ENCODE data around the gene NTN1.
"Not testable (repeated sequence)": the region's sequence is repeated elsewhere in the genome, so short reads cannot be mapped to it uniquely, and the experiment has no call there.

The NTN1 gene

DNA sequence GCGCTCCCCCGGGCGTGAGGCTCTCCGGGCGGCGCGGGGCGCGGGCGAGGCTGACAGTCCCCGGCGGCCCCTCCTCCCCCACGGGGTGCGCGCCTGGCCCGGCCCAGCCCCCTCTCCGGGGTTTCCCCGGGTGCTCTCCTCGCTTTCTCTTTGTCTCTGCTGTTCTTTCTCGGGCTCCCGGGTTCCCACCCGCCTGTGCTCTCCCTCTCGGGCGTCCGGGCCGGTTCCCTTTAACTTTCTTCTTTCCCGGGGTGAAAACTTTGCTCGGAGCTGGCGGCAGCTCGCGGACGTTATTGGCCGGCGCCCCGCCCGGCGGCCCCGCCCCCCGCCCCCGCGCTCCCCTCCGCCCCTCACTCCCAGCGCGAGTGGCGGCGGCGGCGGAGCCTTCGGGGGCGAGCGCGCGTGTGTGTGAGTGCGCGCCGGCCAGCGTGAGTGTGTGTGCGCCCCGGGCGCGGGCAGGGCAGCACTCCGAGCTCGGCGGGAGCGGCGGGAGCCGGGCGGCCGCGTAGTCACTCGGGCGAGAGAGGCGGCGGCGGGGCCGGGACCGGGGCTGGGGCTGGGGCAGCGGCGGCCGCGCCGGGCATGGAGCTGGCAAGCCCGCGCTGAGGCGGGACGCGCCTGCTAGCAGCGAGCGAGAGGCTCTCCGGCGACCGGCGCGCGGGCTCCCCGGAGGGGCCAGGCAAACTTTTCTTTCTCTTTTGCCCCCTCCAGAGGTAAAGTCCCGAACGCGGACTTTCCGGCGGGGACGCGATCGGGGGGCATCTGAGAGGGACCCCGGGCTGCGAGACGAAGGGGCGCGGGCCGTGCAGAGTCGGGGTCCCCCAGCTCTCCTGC lies at the start of gene NTN1:
Gene NTN1 (plus strand): TSS at position 353 of the 834 bp plus-strand sequence. CDS start 864 bp downstream, outside the sequence.
- no peak for DNase-seq

DNA sequence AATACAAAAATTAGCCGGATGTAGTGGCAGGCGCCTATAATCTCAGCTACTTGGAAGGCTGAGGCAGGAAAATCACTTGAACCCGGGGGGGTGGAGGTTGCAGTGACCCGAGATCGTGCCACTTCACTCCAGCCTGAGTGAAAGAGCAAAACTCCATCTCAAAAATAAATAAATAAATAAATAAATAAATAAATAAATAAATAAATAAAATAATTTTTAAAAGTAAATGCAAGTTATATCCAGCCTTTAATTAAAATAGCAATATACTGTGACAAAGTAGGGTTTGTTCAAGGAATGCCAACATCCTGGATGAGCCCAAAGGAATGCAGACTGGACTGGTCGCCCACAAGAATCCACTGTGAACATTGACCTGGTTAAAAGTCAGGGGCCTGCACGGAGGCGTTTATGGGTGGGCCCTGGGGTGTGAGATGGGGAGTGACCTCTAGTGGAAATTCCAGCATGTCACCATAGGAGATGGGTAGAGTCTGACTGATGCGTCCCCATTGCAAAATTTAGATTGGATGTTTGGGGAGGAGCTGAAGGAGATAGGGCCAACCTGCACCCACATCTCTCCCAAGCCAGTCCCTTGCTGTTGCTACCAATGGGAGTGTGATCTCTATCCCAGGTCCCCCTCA lies 46.1 kb upstream of the NTN1 start:
- DNase-seq: no peak

DNA sequence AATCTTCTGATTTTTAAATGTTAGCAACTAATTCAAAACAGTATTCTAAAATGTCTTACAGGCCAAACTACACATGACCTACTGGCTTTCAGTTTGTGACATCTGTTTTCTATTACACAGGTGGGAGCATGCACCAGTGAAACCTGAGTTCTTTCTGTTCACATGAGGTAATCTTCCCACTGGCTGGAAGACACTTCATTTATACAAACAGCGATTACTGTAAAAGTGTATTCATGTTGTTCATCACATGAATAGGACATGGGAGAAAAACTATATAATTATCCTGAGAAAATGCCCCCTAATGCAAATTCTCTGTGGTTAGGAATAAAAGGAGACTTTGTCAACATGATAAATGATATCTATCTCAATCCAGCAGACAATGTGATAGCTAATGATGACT lies 44.7 kb upstream of the NTN1 start:
- no peak for DNase-seq

DNA sequence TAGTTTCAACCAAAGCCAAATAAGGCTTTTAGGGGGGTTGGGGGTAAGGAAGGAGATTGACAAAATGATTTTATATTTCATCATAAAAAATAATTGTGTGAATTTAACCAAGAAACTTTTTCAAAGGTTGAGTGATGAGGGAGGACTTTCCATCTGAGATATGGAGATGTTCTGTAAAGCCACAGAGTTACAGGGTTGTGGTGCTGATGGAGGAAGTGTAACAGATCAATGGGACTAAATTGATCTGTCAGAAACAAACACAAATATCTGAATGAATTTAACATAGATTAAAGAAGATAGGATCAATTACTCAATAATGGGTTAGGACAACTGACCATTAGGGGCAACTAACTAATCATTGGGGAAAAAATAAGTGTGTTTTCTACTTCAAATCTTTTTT lies 41.6 kb upstream of the NTN1 start:
- DNase-seq: no peak

DNA sequence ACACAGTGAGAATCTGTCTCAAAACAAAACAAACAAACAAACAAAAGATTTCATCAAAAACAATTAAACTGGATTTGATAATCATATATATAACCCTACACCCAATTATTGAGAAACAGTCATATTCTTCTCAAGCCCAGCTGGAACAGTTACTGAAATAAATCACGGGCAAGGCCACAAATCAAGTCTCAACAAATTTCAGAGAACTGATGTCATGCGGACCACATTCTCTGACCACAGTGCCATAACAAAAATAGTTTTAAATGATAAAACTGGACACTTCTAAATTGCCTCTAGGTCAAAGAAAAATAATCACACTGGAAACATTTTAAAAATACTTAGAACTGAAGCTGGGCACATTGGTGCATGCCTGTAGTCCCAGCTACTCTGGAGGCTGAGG lies 39.9 kb upstream of the NTN1 start:
- no peak for DNase-seq

DNA sequence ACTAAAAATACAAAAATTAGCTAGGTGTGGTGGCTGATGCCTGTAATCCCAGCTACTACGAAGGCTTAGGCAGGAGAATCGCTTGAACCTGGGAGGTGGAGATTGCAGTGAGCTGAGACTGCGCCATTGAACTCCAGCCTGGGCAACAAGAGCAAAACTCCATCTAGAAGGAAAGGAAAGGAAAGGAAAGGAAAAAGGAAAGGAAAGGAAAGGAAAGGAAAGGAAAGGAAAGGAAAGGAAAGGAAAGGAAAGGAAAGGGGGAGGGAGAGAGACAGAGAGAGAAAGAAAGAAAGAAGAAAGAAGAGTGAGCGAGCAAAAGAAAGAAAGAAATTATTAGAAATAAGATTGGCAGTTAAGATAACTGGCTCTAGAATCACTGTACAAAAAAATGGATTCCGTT lies 37.1 kb upstream of the NTN1 start:
- not testable (repeated sequence) for DNase-seq

DNA sequence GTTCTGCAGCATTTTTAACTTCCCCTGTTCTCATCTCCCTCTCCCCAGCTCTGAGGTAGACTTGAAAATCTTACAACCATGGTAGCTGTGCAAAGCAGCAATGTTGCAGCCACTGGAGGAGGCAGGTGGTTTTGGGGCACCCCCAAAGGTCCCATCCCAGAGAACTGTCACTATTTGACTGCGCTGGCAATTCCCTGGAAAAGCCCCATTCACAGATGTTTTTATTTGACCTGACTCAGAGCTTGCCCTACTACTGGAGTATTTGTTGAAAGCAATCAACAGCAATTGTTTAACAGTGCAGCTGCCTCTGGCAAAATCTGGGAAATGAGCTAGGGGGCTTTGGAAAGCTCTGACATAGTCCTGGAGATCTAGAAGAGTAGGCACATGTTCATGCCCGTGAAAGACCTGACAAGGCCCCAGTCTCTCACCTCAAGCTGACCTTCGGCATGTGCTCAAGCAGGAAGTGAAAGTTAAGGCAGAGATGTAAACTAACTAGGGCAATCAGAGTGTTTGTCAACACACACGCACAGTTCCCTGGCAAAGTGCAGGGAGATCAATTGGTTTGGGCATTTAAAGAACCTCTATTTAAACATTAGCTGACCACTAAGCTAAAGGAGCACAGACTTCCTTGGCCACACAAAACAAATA lies 36.1 kb upstream of the NTN1 start:
- no peak for DNase-seq

DNA sequence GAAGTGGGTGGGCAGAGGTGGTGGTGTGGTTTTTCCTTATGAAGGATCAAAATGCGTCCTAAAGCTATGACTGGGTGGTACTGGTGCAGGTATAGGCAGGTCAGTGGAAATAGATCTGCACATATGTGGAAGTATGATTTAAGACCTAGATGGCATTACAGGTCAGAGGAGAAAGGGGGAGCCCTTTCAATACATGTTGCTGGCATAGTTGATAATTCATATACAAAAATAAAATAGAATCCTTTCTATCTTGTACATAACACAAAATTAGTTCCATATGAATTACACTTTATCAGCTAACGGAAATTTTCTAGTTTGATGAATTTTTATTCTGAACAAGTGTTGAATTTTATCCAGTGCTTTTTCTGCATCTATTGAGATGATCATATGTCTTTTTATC lies 35.0 kb upstream of the NTN1 start:
- no peak for DNase-seq

DNA sequence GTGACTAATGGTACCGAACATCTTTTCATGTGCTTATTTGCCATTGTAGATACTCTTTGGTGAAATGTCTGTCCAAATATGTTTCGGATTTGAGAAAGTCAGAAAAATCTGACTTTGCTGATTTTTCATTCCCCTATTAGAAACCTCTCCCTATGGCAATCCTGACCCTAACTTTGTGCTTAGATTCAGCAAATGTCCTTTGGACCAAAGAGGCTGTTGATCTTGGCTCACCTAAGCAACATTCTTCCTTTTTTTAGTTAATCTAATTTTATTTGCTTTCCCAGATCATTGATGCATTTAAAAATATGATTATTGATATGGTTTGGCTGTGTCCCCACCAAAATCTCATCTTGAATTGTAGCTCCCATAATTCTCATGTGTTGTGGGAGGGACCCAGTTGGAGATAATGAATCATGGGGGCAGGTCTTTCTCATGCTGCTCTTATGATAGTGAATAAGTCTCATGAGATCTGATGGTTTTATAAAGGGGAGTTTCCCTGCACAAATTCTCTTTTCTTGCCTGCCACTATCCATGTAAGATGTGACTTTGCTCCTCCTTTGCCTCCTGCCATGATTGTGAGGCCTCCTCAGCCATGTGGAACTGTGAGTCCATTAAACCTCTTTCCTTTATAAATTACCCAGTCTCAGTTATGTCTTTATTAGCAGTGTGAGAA lies 32.9 kb upstream of the NTN1 start:
- not testable (repeated sequence) for DNase-seq

DNA sequence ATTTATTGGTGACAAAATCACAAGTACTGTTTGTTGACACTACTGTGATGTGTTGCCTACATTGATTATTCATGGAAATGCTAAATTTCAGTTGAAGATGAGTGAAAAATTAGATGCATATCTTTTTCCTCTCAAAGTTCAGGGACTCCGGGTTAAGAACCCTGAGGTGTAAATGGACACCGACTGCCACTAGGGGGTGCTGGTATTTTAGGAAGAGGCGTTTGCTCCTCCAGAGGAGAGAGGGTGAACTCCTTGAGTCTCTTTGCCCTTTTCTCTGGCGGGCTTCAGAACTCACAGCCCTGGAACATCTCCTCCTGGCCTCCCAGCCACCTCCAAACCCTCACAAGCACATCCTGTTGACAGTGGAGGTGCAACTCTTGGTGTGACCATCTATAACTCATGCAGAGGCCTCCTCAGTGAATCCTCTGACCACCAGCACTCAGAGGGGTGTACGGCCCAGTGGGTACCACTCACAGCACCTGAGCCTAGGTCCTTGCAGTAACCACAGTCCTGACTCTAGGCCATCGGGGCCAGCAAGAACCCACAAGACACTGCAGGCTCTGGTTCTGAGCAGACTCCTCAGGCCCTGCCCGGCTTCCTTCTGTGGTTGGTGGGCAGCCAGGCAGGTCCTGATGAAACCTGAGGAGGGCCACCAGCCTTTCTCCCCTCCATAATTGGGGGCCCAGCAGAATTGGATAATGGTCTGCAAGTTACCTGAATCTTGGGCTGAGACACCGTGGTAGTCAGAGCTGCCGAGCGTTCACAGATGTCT lies 29.6 kb upstream of the NTN1 start:
- no peak for DNase-seq

DNA sequence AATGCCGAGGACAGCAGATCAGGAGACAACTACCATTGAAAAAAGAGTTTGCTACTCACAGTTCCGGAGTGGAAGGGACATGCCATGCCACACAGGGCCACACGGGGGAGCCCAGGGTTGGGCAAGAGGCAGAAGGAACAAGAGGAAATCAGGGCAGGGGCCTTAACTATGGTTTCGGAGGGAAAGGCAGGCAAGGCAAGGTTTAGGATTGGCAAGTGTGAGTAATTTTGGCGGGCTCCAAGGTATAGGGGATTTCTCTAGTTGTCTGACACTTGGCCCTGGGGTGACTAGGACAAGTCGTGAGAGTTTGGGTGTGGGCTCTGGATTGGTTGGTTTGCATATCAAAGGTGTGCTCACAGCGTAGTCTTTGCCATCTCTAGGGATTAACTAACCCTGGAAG lies 27.0 kb upstream of the NTN1 start:
- DNase-seq: no peak

DNA sequence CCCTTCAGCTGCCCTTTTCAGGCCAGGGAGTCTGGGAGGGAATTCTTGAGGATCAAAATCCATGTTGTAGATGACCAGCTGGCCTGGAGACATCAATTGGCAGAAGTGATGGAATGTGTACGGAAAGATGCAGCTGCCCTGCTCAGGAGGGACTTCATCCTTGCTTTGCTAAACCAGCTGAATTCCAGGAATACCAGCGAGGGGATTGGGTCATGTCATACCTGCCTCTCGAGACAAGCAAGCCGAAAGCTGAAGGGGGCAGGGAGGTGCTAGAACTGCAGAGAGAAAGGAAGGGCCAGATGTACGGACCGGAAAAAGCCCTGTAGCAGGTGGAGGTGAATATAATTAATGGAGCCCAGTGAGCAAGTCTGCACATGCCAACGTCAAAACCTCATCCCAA lies 25.6 kb upstream of the NTN1 start:
- no peak for DNase-seq

DNA sequence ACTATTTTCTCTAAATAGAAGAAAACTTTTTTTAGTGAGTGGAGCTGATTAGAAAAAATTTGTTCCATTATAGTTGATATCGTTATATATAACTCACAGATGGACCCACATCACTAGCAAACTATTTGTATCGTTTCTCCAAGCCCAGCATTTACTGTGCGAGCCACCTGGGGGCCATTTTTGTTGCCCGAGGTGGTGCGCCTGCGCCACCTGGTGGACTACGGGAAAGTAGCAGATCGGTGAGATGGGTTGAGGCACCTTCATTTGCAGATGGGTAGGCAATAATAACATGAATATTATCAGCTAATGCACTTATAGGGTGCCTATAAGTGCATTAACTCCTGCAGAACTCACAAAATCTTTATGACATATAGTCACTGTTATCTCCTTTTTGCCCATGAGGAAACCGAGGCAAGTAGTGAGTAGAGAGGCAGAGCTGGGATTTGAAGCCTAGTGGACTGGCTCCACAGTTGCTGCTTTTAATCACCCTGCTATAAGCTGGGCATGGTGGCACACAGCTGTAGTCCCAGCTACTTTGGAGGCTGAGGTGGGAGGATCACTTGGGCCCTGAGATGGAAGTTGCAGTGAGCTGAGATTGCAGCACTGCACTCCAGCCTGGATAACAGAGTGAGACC lies 23.2 kb upstream of the NTN1 start:
- DNase-seq: peak; percentile 1

DNA sequence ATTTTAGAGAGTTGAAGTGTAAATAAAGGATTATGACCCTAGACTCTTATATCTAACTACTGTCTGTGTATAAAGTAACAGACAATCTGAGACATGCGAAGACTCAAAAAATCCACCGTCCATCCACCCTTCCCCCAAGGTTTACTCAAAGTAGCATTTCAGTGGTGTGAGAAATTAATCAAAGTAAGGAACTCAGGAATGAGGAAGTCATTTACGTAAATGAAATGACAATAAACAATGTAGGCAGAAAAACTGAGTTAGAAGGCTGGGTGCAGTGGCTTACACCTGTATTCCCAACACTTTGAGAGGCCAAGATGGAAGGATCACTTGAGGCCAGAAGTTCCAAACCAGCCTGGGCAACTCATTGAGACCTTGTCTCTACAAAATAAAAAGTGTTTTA lies 19.8 kb upstream of the NTN1 start:
- no peak for DNase-seq

DNA sequence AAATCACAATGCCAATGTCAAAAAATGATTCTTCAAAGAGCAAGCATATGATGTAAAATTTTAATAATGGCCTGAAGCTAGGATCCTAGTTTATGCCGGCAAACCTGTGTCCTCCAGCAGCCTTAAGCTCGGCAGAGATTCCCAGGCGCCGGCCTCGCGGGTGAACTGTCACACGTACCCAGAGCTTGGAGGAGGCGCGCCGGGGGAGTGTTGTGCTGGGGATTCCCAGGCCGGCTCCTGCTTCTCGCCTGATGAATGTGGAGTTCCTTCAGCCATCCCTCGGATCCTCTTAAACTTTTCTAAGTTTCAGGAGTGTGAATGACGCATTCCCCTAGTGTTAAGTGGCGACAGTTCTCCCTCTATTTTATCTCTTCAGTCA lies 19.1 kb upstream of the NTN1 start:
- no peak for DNase-seq

DNA sequence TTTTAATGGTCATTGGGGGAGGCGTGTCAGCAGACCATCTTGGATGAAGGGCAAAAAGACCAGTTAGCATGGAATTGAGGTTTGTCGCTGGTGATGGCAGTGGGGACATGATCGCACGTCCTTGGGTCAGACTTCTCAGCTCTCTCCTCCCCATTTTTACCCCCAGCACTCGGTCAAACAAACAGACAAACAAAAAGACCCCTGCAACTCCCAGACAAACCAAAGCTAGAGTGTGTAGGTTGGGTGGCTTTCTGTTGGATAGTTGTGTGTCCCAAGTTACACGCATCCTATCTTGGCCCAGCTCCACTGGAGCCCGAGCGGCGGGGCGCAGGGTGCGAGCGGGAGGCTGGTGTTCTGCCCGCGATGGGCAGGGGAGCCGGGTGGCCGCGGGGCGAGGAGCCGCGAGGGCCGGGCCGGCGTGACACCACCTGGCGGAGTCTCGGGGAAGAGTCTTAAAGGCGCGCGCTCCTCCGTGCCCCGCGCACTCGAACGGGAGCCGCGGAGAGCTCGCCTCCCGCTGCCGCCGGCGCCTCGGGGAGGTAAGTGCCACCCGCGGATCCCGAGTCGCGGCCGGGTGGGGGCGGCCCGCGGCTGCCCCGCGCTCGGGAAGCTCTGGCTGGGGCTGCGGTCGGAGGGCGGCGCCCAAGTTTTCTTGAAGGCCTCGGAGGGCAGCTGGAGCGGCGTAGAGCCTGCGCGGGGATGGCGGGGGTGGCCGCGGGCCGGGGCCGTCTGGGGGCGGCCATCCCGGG lies 18.5 kb upstream of the NTN1 start:
- DNase-seq: no peak

DNA sequence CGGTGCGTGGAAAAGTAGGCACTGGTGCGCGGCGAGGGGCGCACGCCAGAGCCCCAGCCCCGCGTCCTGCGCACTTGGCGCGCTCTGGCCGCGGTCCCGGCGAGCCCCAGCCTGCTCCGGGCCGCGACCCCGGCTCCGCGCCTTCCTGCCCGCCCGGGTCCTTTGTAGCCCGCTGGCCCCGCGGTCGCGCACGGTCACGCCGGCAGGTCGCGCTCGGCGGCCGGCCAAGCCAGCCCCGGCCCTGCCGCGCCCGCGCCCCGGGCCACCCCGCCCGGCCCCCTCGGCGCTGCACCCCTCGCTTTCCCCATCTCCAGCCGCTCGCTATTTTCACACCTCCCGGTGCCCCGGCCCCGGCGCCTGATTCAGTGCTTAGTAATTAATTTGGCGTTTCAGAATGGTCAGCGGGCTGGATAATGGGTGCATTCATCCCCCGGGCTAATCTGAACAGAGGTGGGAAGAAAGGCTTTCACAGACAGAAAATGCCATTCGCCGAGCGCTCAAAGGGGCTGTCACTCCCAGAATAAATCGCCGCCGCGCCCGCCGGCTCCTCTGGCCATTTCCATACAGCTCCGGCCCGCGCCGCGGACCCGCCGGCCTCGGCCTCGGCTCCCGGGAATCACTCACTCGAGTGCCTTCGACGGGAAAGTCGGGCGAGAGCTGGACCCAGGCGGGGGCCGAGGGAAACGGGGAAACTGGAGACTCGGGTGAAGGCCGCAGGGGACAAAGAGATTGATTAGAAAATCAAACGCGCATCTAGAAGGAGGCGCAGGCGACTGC lies 17.8 kb upstream of the NTN1 start:
- DNase-seq: no peak

DNA sequence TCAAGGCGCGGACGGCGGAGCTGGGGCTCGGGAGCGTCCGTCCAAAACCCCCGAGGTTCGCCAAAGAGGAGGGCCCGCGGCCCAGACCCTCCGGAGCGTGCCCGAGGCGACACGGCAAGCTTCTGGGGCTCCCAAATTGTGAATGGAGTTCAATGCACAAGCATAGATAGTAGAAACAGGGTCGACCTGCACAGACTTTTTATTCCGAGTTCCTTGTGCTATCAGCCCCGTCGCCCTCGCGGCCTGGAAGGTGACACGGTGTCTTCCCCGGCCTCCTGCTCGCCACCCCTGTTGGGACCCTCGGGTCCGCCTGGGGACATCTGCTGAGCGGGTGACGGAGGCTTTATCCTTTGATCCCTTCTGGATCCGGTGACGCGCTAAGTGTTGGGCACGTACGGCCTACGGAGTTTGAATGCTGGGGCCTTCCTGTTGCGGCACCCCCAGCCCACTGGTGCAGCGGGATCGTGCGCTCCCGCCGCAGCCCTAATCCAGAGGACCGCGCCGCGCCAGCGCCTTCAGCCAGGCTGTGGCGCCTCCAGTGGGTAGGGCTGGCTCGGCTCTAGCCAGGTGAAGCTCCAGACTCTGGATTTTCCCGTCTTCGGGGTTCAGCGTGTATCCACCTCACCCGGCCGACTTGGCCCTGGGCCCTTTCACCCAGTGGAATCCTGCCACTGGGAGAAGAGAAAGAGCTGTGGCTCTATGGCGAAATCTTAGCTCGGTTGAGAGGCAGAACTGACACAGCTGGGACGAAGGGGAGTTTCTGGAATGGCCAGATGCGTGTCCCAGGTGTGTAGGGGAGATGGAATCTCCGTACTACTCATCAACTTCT lies 17.0 kb upstream of the NTN1 start:
- no peak for DNase-seq

DNA sequence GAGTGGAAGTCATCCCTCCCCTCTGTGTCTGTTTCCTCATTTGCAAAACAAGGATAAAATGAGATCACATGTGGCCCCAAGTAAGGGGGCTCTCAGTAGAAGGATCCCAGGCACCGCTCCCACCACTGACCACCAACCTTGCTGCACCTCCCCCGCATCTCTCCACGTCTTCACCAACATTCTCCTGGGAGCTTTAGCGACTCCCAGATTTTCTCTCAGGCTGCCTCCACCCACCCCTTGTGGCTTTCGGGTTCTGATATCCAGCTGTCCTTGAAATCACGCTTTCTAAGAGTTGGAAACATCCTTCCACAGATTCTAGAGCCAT lies 16.4 kb upstream of the NTN1 start:
- DNase-seq: no peak

DNA sequence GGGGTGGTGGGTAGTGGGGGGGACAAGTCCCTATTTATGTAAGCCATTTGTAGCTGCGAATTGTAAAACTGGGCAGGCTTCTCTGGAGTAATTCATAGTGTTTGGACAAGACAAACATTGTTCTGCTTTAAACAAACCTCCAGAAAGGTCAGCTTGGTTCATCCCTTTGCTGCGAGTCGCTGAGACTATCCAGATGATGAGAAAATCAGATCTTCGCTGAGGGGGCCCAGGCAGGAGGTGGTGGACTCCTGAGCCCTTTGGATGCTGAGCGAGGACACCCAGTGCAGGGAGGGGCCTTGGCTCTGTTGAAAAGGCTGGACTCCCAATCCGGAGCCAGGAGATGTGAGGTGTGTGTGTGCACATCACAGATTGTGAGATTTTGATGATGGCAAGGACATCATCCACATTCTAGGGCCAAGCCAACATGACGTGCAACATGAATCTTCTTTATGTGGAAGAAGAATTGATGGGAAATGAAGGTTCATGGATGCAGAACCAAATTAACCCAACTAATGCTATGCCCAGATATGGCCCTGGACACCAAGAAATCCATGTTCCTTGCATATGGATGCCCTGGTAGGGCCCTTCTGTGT lies 15.0 kb upstream of the NTN1 start:
- DNase-seq: no peak
